ENCODE measurements around the gene SIPA1L3. TPM values are rescaled to one million over a fixed set of nuclear protein-coding genes. Genes with fewer than 3 reads are reported as not detected.

The SIPA1L3 gene
- total RNA-seq, 2 donors from 2014 or later, result 42.8 to 48.2 TPM

GRCh38 chr19:38162632-38163031 is 255.6 kb downstream of the SIPA1L3 start:
- peaks cover 15% of the 10 kb centered on the region for H3K36me3 ChIP-seq (ENCODE audit: control insufficient read depth, insufficient read depth, low read length)
- H3K4me3 ChIP-seq (ENCODE audit: low read length), result no peak overlapping the region
- no peak for DNase-seq
- 96 to 100% methylated on average over 3 to 7 of the region's 7 CpGs for WGBS, 2 experiments (ENCODE audit: insufficient coverage in 1 of 2, insufficient read length in 1 of 2)
- no peaks in the 10 kb centered on the region for H3K4me1 Mint-ChIP-seq
- no peak overlapping the region for H3K27ac ChIP-seq (ENCODE audit: low read depth, low read length)
- H3K27me3 Mint-ChIP-seq (ENCODE audit: insufficient read depth), result no peaks in the 10 kb centered on the region
- peaks cover 14% of the 10 kb centered on the region for H3K9me3 ChIP-seq (ENCODE audit: control insufficient read depth, low read length)
- no peak overlapping the region for H3K4me3 Mint-ChIP-seq
- H3K27me3 ChIP-seq (ENCODE audit: control insufficient read depth, insufficient read depth, low read length, poor library complexity, severe bottlenecking), result no peaks in the 10 kb centered on the region
- peaks cover 20% of the 10 kb centered on the region for H3K9me3 Mint-ChIP-seq
- no peaks in the 10 kb centered on the region for H3K4me1 ChIP-seq (ENCODE audit: control insufficient read depth, insufficient read depth, low read length)
- H3K36me3 Mint-ChIP-seq (ENCODE audit: low read depth), result peaks cover 56% of the 10 kb centered on the region
- H3K27ac Mint-ChIP-seq, result no peak overlapping the region
- no peak overlapping the region for H3K9ac ChIP-seq (ENCODE audit: extremely low read depth, low read length, poor library complexity, severe bottlenecking)
- TF ChIP-seq CTCF (conservative IDR thresholded peaks at IDR 0.05), result no peak

GRCh38 chr19:38163419-38164290 is 256.6 kb downstream of the SIPA1L3 start:
- Mint-ChIP-seq H3K4me3 (no peak overlapping the region), H3K36me3 (ENCODE audit: low read depth) (peaks cover 58% of the 10 kb centered on the region), H3K4me1 (peaks cover 4% of the 10 kb centered on the region), H3K27me3 (ENCODE audit: insufficient read depth) (no peaks in the 10 kb centered on the region), H3K9me3 (peaks cover 20% of the 10 kb centered on the region), H3K27ac (peak overlapping the region; percentile 52)
- no peak for DNase-seq
- TF ChIP-seq CTCF (conservative IDR thresholded peaks at IDR 0.05), result no peak
- Histone ChIP-seq H3K27ac (ENCODE audit: low read depth, low read length) (no peak overlapping the region), H3K9ac (ENCODE audit: extremely low read depth, low read length, poor library complexity, severe bottlenecking) (no peak overlapping the region), H3K36me3 (ENCODE audit: control insufficient read depth, insufficient read depth, low read length) (peaks cover 15% of the 10 kb centered on the region), H3K4me3 (ENCODE audit: low read length) (no peak overlapping the region), H3K27me3 (ENCODE audit: control insufficient read depth, insufficient read depth, low read length, poor library complexity, severe bottlenecking) (no peaks in the 10 kb centered on the region), H3K4me1 (ENCODE audit: control insufficient read depth, insufficient read depth, low read length) (no peaks in the 10 kb centered on the region), H3K9me3 (ENCODE audit: control insufficient read depth, low read length) (peaks cover 14% of the 10 kb centered on the region)
- 95% methylated on average over 14 to 23 of the region's 23 CpGs for WGBS, 2 experiments (ENCODE audit: insufficient coverage in 1 of 2, insufficient read length in 1 of 2)

GRCh38 chr19:38164526-38164925 is 257.5 kb downstream of the SIPA1L3 start:
- H3K9ac ChIP-seq (ENCODE audit: extremely low read depth, low read length, poor library complexity, severe bottlenecking), result no peak overlapping the region
- peaks cover 58% of the 10 kb centered on the region for H3K36me3 Mint-ChIP-seq (ENCODE audit: low read depth)
- no peak for TF ChIP-seq CTCF (conservative IDR thresholded peaks at IDR 0.05)
- H3K27ac ChIP-seq (ENCODE audit: low read depth, low read length), result no peak overlapping the region
- no peak overlapping the region for H3K27ac Mint-ChIP-seq
- no peaks in the 10 kb centered on the region for H3K27me3 Mint-ChIP-seq (ENCODE audit: insufficient read depth)
- H3K27me3 ChIP-seq (ENCODE audit: control insufficient read depth, insufficient read depth, low read length, poor library complexity, severe bottlenecking), result no peaks in the 10 kb centered on the region
- peaks cover 15% of the 10 kb centered on the region for H3K36me3 ChIP-seq (ENCODE audit: control insufficient read depth, insufficient read depth, low read length)
- H3K4me1 Mint-ChIP-seq, result peaks cover 7% of the 10 kb centered on the region
- no peak for DNase-seq
- H3K4me3 Mint-ChIP-seq, result no peak overlapping the region
- peaks cover 14% of the 10 kb centered on the region for H3K9me3 ChIP-seq (ENCODE audit: control insufficient read depth, low read length)
- 89 to 93% methylated on average over 18 to 25 of the region's 25 CpGs for WGBS, 2 experiments (ENCODE audit: insufficient coverage in 1 of 2, insufficient read length in 1 of 2)
- peaks cover 20% of the 10 kb centered on the region for H3K9me3 Mint-ChIP-seq
- H3K4me3 ChIP-seq (ENCODE audit: low read length), result no peak overlapping the region
- H3K4me1 ChIP-seq (ENCODE audit: control insufficient read depth, insufficient read depth, low read length), result no peaks in the 10 kb centered on the region
